Measurements from ENCODE around the gene PF4V1.

The PF4V1 gene

DNA sequence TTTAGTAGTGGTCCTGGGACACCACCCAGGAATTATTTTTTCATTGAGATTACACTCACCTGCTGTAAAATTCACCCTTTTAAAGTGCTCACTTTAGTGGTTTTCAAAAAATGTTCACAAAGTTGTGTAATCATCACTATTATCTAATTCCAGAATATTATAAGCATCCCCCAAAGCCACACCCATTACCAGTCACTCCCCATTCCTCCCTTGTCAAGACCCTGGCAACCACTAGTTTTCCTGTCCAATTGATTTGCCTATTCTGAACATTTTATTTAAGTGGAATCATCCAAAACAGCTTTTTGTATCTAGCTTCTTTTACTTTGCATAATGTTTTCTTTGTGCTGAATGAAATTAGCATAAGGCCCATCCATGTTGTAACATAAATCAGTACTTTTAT lies 29.3 kb upstream of the PF4V1 start:
- Histone ChIP-seq H3K36me3 (ENCODE audit: control insufficient read depth, insufficient read depth, low read length) (no peaks in the 10 kb centered on the region), H3K9me3 (ENCODE audit: control insufficient read depth, low read length) (no peaks in the 10 kb centered on the region), H3K27ac (ENCODE audit: insufficient read depth, low read depth, low read length, poor library complexity, severe bottlenecking) (no peak overlapping the region), H3K4me1 (ENCODE audit: control insufficient read depth, insufficient read depth, low read length) (no peaks in the 10 kb centered on the region), H3K27me3 (ENCODE audit: control insufficient read depth, insufficient read depth, low read length, poor library complexity, severe bottlenecking) (no peaks in the 10 kb centered on the region), H3K4me3 (ENCODE audit: insufficient read depth, low read depth, low read length) (no peak overlapping the region)

DNA sequence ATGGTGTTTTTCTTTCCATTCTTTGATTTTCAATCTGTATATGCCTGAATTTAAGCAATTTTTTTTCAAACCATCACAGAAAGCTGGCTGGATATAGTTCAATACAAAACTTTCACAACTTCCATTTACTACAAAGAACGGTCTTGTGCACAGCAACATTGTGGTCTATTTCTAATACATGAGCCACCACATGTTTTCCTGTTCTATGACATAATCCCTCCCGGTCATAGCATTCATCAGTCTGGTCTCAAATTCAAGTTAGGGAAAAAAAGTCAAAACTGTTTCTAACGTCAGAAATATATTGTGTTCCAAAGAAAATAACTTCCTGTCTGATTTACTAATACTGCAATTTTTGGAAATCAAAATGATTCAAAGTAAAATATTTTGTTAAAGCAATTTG lies 24.1 kb upstream of the PF4V1 start:
- H3K27ac ChIP-seq (ENCODE audit: insufficient read depth, low read depth, low read length, poor library complexity, severe bottlenecking), result no peak overlapping the region
- no peaks in the 10 kb centered on the region for H3K27me3 ChIP-seq (ENCODE audit: control insufficient read depth, insufficient read depth, low read length, poor library complexity, severe bottlenecking)
- whole genome bisulfite sequencing, 2 experiments, result 95% methylated on average over 2 to 3 of the region's 3 CpGs
- no peaks in the 10 kb centered on the region for H3K9me3 ChIP-seq (ENCODE audit: control insufficient read depth, low read length)
- no peaks in the 10 kb centered on the region for H3K36me3 ChIP-seq (ENCODE audit: control insufficient read depth, insufficient read depth, low read length)
- H3K4me3 ChIP-seq (ENCODE audit: insufficient read depth, low read depth, low read length), result no peak overlapping the region
- H3K4me1 ChIP-seq (ENCODE audit: control insufficient read depth, insufficient read depth, low read length), result no peaks in the 10 kb centered on the region

DNA sequence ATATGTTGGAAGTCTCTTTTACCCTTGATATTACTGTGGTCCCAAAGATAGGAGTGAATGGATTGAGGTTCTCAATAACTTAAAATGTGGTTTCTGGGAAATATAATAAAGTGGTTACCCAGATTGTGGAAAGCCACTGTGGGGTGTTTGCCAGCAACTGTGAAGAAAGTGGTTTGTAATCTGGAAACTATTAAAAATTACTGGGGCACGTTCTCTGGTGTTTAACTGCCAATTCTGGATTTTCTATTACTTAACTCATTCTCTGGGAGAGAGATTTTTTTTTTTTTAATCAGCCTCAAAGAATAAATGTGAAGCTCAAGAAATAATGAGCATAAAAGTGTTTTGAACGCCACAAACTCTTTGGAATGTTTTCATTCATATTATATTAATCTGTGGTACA lies 21.5 kb upstream of the PF4V1 start:
- H3K4me3 ChIP-seq (ENCODE audit: insufficient read depth, low read depth, low read length), result no peak overlapping the region
- no peaks in the 10 kb centered on the region for H3K36me3 ChIP-seq (ENCODE audit: control insufficient read depth, insufficient read depth, low read length)
- no peak overlapping the region for H3K27ac ChIP-seq (ENCODE audit: insufficient read depth, low read depth, low read length, poor library complexity, severe bottlenecking)
- peaks cover 3% of the 10 kb centered on the region for H3K27me3 ChIP-seq (ENCODE audit: control insufficient read depth, insufficient read depth, low read length, poor library complexity, severe bottlenecking)
- H3K4me1 ChIP-seq (ENCODE audit: control insufficient read depth, insufficient read depth, low read length), result no peaks in the 10 kb centered on the region
- WGBS, 2 experiments, result 88 to 100% methylated on average over 1 of the region's 2 CpGs
- no peaks in the 10 kb centered on the region for H3K9me3 ChIP-seq (ENCODE audit: control insufficient read depth, low read length)

- H3K36me3 ChIP-seq (ENCODE audit: control insufficient read depth, insufficient read depth, low read length), result no peaks in the 10 kb centered on the region
- 94 to 96% methylated on average over 1 of the region's 1 CpG for WGBS, 2 experiments
- peaks cover 14% of the 10 kb centered on the region for H3K27me3 ChIP-seq (ENCODE audit: control insufficient read depth, insufficient read depth, low read length, poor library complexity, severe bottlenecking)
- H3K27ac ChIP-seq (ENCODE audit: insufficient read depth, low read depth, low read length, poor library complexity, severe bottlenecking), result no peak overlapping the region
- H3K4me3 ChIP-seq (ENCODE audit: insufficient read depth, low read depth, low read length), result no peak overlapping the region
- H3K9me3 ChIP-seq (ENCODE audit: control insufficient read depth, low read length), result no peaks in the 10 kb centered on the region
- no peaks in the 10 kb centered on the region for H3K4me1 ChIP-seq (ENCODE audit: control insufficient read depth, insufficient read depth, low read length)
Observed at GRCh38 chr4:73832651-73833237, 20.4 kb upstream of the PF4V1 start.

DNA sequence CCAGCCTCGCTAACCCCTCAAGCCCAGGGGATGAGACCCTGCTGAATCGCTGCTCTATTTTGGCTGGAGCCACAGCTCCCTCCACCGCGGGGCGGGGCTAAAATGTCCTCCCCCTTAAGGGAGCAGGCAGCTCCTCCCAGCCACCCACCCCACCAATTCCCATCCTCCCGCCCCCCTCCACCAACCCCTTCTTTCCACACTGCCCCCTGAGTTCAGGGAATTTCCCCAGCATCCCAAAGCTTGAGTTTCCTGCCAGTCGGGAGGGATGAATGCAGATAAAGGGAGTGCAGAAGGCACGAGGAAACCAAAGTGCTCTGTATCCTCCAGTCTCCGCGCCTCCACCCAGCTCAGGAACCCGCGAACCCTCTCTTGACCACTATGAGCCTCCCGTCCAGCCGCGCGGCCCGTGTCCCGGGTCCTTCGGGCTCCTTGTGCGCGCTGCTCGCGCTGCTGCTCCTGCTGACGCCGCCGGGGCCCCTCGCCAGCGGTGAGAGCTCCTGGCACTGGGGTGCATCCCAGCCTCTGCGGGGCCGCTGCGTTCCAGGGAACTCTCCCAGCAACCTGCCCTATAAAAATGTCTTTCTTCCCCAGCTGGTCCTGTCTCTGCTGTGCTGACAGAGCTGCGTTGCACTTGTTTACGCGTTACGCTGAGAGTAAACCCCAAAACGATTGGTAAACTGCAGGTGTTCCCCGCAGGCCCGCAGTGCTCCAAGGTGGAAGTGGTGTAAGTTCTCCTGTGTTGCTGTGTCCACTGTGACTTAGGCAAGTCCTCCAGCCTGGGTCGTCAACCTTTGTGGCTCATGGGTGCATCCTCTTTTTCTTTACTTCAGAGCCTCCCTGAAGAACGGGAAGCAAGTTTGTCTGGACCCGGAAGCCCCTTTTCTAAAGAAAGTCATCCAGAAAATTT lies 16.5 kb upstream of the PF4V1 start, which contains the start of gene CXCL6:
Gene CXCL6 (plus strand): TSS at position 306 of the 907 bp plus-strand sequence. CDS start 73 bp downstream, at position 379.
- H3K4me3 ChIP-seq (ENCODE audit: insufficient read depth, low read depth, low read length), result peak within 1 kb of the TSS; percentile 49
- 5% methylated on average over 40 to 41 of the region's 41 CpGs for WGBS, 2 experiments

GRCh38 chr4:73839071-73839470 lies 14.0 kb upstream of the PF4V1 start:
- Histone ChIP-seq H3K4me3 (ENCODE audit: insufficient read depth, low read depth, low read length) (no peak overlapping the region), H3K27ac (ENCODE audit: insufficient read depth, low read depth, low read length, poor library complexity, severe bottlenecking) (no peak overlapping the region), H3K36me3 (ENCODE audit: control insufficient read depth, insufficient read depth, low read length) (no peaks in the 10 kb centered on the region), H3K9me3 (ENCODE audit: control insufficient read depth, low read length) (no peaks in the 10 kb centered on the region), H3K27me3 (ENCODE audit: control insufficient read depth, insufficient read depth, low read length, poor library complexity, severe bottlenecking) (peaks cover 18% of the 10 kb centered on the region), H3K4me1 (ENCODE audit: control insufficient read depth, insufficient read depth, low read length) (no peaks in the 10 kb centered on the region)
- 86% methylated on average over 4 of the region's 5 CpGs for WGBS, 2 experiments

More for the DNA sequence above, 16.5 kb upstream of the PF4V1 start, which contains the start of gene CXCL6:
- Histone ChIP-seq H3K36me3 (ENCODE audit: control insufficient read depth, insufficient read depth, low read length) (no peaks in the 10 kb centered on the region), H3K4me1 (ENCODE audit: control insufficient read depth, insufficient read depth, low read length) (no peaks in the 10 kb centered on the region), H3K27ac (ENCODE audit: insufficient read depth, low read depth, low read length, poor library complexity, severe bottlenecking) (no peak within 1 kb of the TSS), H3K9me3 (ENCODE audit: control insufficient read depth, low read length) (no peaks in the 10 kb centered on the region), H3K27me3 (ENCODE audit: control insufficient read depth, insufficient read depth, low read length, poor library complexity, severe bottlenecking) (peaks cover 18% of the 10 kb centered on the region)

DNA sequence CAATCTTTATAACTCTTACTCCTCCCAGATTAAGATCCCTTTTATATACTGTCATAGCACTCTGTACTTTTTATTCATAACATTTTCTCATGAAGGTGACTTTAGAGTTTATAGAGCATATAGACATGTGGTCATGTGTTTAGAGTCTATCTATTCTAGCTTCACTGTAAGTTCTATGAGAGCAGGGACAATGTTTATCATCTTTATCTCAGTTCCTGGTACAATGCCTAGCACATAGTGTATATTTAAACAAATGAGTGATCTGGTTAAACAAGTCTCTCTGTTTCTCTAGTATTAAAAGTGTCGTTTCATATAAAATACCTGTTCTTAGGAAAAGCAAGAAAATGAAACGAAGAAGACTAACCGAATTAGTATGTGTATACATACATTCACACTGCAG lies 13.4 kb upstream of the PF4V1 start:
- Histone ChIP-seq H3K4me3 (ENCODE audit: insufficient read depth, low read depth, low read length) (no peak overlapping the region), H3K4me1 (ENCODE audit: control insufficient read depth, insufficient read depth, low read length) (no peaks in the 10 kb centered on the region), H3K9me3 (ENCODE audit: control insufficient read depth, low read length) (no peaks in the 10 kb centered on the region), H3K27me3 (ENCODE audit: control insufficient read depth, insufficient read depth, low read length, poor library complexity, severe bottlenecking) (peaks cover 18% of the 10 kb centered on the region), H3K27ac (ENCODE audit: insufficient read depth, low read depth, low read length, poor library complexity, severe bottlenecking) (no peak overlapping the region), H3K36me3 (ENCODE audit: control insufficient read depth, insufficient read depth, low read length) (no peaks in the 10 kb centered on the region)
- WGBS, 2 experiments, result 92% methylated on average over 1 of the region's 3 CpGs; no CpG with 5 or more reads in 1 of the 2 experiments

DNA sequence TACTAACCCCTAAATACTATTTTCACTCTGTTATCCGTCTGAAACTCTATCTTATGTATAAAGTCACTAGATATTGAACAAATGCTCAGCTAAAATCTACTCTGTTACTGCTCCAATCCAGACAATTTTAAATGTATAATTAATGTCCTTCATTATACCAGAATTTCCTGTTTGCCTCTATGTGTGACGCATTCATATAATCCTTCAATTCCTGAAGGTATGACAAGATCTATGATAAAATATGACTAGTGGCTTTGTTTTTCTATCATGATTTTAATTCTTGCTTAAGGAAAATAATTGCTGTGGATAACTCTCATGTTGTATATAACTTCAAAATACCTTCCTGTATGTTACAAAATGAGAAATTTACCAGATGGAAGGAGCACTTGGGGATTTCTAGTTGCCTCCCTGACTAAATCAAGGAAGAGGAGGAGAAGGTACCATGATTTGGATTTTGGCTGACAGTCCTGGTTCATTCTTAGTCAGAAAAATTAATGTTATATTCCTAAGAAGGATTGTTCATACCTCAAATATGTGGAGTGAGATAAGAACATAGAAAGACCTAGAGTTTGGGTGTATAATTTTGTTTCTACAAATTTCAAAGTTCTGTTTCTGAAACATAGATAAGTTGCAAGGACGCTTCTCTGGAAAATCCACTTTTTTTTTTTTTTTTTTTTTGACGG lies 11.7 kb upstream of the PF4V1 start:
- H3K27me3 ChIP-seq (ENCODE audit: control insufficient read depth, insufficient read depth, low read length, poor library complexity, severe bottlenecking), result peaks cover 17% of the 10 kb centered on the region
- no peaks in the 10 kb centered on the region for H3K9me3 ChIP-seq (ENCODE audit: control insufficient read depth, low read length)
- 70 to 73% methylated on average over 1 to 4 of the region's 4 CpGs for WGBS, 2 experiments

DNA sequence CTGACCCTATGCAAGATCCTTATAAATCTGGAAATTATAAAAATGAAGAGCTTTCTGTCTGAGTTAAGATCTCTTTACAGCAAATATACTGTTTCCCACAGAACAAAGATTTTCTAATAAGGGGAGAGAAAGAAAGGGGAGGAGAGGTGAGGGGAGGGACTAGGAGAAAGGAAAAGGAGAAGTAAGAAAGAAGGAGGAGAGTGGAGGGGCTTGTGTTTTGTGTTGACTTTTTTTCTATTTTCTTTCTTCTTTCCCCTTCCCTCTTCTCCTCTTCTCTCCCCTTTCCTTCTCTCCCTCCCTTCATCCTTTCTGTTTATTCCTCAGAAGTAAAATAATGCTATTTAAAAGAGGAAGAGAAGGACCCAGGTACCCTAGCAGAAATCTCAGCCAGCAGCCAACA lies 10.4 kb upstream of the PF4V1 start:
- Histone ChIP-seq H3K4me1 (ENCODE audit: control insufficient read depth, insufficient read depth, low read length) (no peaks in the 10 kb centered on the region), H3K9me3 (ENCODE audit: control insufficient read depth, low read length) (no peaks in the 10 kb centered on the region), H3K4me3 (ENCODE audit: insufficient read depth, low read depth, low read length) (no peak overlapping the region), H3K36me3 (ENCODE audit: control insufficient read depth, insufficient read depth, low read length) (no peaks in the 10 kb centered on the region), H3K27me3 (ENCODE audit: control insufficient read depth, insufficient read depth, low read length, poor library complexity, severe bottlenecking) (peaks cover 4% of the 10 kb centered on the region), H3K27ac (ENCODE audit: insufficient read depth, low read depth, low read length, poor library complexity, severe bottlenecking) (no peak overlapping the region)

More for the DNA sequence above, 11.7 kb upstream of the PF4V1 start:
- Histone ChIP-seq H3K4me3 (ENCODE audit: insufficient read depth, low read depth, low read length) (no peak overlapping the region), H3K27ac (ENCODE audit: insufficient read depth, low read depth, low read length, poor library complexity, severe bottlenecking) (no peak overlapping the region), H3K36me3 (ENCODE audit: control insufficient read depth, insufficient read depth, low read length) (no peaks in the 10 kb centered on the region), H3K4me1 (ENCODE audit: control insufficient read depth, insufficient read depth, low read length) (no peaks in the 10 kb centered on the region)

DNA sequence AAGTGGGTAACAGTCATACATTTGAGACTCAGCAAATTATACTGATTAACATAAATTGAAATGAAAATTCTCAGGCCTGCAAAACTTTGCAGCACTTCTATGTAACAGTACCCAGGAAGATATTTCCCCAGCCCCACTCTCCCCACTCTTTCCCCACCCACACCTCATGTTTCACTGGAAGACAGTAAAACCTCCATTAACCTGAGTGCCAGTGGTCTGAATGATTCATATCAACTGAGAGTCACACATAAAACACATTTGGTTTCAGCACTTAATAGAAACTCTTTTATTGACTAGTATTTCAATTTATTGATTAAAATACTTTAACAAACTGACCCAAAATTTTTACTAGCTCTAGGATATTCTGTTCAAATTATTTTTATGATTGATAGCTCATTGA lies 9.7 kb upstream of the PF4V1 start:
- no peaks in the 10 kb centered on the region for H3K9me3 ChIP-seq (ENCODE audit: control insufficient read depth, low read length)
- H3K36me3 ChIP-seq (ENCODE audit: control insufficient read depth, insufficient read depth, low read length), result no peaks in the 10 kb centered on the region
- H3K27ac ChIP-seq (ENCODE audit: insufficient read depth, low read depth, low read length, poor library complexity, severe bottlenecking), result no peak overlapping the region
- no peaks in the 10 kb centered on the region for H3K27me3 ChIP-seq (ENCODE audit: control insufficient read depth, insufficient read depth, low read length, poor library complexity, severe bottlenecking)
- no peak overlapping the region for H3K4me3 ChIP-seq (ENCODE audit: insufficient read depth, low read depth, low read length)
- H3K4me1 ChIP-seq (ENCODE audit: control insufficient read depth, insufficient read depth, low read length), result no peaks in the 10 kb centered on the region
